Central memory CD4-positive, alpha-beta T cell (primary cell): Measurements from ENCODE around the gene SURF2.
"Not testable (repeated sequence)": the region's sequence is repeated elsewhere in the genome, so short reads cannot be mapped to it uniquely, and the experiment has no call there.

ENCODE experiments used
- DNase-seq: peaks from one replicate; pipeline ENCODE4 v3.0.0; 2022

Gene SURF2

DNA sequence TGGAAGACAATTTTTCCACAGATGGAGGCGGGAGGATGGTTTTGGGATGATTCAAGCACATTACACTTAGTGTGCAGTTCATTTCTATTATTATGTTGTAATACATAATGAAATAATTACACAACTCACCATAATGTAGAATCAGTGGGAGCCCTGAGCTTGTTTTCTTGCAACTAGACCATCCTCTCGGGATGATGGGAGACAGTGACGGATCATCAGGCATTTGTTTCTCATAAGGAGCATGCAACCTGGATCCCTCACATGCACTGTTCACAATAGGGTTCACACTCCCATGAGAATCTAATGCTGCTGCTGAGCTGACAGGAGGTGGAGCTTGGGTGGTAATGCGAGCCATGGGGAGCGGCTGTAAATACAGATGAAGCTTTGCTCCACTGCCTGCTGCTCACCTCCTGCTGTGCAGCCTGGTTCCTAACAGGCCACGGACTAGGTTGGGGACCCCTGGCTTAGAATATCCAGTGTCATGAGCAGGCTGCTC, 21.4 kb downstream of the SURF2 start:
- DNase-seq = no peak

DNA sequence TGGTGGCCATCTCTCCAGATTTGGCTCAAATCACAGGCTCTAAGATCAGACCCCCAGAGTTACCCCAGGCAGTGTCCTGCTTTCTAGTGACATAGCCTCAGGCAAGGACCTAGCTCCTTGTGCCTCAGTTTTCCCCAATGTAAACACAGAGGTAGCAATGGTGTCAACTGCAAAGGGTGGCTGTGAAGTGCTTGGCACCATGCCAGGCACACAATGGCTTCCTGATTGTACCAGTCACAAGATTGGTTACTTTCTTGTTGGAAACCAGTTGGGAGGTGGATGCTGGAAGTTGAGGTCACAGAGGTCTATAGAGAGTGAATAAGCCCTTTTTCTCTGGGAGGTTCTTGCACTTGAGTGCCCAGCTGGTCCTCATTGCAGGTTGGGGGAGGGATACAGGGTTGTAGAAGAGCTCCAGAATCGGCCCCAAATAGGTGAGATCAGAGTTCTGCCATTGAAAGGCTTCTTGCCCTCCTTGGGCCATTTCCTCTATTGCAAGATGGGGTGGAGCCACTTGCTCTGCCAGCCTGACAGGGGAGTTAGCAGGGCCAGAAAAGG, 22.1 kb downstream of the SURF2 start:
- no peak for DNase-seq

- DNase-seq = no peak
Observed at GRCh38 chr9:133379153-133380086, 23.1 kb downstream of the SURF2 start.

DNA sequence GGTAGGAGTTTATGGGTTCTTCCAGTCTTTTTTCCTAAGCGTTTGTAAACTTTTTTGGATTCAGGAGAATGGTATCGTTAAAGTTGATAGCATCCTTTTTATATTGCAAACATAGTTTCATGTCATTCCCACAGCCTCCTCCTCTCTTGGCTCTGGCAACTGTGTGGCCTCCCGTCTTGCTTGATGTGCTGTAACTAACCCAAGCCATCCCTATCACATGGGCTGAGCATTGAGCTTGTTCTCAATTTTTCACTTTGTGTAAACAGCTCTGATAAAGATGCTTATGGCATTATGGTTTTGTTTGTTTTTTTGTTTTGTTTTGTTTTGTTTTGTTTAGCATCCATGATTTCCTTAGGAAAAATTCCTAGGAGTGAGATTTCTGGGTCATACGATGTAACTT, 24.4 kb downstream of the SURF2 start:
- DNase-seq = no peak

GRCh38 chr9:133382507-133383141, 26.3 kb downstream of the SURF2 start:
- DNase-seq = no peak

- no peak for DNase-seq
Observed at GRCh38 chr9:133383438-133383837, 27.1 kb downstream of the SURF2 start.

DNA sequence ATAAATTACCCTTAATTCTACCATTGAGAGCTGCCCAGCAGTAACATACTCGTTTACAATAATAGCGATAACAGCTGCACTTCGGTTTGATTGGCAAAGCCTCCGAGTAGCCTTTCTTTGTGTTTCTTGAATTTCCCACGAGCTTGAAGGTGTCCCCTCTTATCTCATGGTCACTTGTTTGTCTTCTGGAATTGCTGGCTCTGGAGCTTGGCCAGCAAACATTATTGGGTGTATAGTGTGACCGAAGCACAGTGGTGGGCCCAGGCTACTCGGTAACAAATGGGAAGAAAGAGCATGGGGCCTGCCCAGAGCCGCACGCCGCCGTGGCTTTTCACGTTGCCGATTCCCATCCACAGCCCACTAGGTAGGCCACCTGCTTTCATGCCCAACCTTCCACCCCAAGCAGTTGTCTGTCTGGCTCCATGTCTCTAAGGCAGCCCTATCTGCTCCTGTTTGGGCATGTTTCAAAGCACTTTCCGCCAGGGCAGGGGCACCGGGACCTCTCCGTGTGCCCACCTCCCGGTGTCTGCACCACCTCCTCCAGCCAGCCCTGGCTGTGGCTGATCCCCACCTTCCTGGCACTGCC, 28.5 kb downstream of the SURF2 start:
- no peak for DNase-seq

- DNase-seq = no peak
Observed at GRCh38 chr9:133385452-133385851, 29.1 kb downstream of the SURF2 start.

DNA sequence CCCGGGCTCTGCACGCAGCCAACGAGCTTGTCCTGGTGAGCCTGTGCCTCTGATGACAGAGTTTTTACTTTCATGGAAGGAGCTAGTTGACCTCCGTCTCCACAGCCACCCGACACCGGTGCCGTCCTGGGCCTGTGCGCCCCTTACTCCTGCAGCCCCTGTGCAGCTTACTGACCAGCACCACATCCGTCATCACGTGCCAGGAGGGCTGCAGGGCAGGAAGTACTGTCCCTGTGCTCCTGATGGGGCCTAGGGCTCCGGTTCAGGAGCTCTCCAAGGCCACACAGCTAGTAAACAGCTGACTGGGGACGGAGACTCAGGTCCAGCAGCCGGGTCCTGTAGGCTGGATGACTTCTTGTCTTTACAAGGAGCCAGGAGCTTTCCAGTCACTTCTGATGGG, 30.0 kb downstream of the SURF2 start:
- DNase-seq = no peak

- no peak for DNase-seq
Observed at GRCh38 chr9:133387680-133388079, 31.3 kb downstream of the SURF2 start.

DNA sequence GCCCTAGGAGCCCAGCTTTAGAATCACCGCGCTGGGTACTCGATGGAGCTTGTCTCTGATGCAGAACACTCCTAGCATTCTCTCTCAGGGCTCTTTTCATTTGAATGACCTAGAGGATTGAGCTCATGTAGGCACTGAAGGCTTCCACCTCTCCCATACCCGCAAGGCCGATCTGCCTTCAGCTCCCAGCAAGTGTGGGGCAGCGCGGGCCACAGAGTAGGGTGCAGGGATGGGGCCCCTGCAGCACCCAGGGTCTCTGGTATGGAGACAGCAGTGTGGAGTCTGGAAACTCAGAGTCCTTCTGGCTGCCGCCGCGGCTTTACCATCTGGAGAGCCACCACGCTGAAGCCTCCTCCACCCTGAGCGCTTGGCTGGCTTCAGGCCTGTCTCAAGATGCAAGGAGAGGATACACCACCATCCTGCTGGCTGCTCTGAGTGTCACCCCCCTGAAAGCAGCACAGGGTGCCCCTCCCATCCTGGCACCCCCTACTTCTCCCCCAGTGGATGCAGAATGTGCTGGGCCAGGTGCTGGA, 32.7 kb downstream of the SURF2 start:
- DNase-seq = no peak

DNA sequence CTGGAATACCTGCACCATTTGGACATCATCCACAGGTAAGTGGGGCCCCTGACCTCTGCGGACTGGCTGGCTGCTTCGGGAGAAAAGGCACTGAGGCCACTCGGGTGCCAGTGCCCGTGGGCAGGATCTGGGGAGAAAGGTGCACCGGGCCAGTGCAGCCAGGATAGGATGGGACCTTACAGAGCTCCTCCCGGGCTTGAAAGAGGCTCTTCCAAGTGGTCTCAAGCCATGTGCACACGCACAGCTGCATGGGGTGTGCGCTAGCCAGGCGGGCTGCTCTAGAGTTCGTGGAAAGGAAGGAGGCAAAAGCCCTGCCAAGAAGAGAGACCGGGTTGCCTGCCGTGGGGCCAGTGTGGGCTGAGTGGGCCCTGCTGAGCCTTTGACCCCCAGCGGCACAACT, 33.2 kb downstream of the SURF2 start:
- no peak for DNase-seq

DNA sequence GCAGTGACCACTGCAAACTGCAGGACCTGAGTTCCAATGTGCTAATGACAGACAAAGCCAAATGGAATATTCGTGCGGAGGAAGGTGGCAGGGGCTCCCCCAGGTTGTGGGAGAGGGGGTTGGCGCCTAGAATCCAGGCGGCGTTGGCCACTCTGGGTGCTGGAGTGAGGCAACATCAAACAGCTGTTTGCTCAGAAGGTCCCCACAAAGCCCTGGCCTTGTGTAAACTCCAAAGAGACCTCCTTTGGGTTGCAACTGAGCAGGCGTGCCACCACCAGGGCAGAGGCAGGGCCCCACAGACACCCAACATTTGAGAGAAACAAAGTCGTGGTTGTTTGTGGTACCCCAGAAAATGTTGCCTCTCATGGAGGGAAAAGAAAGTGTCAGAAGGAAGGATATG, 34.4 kb downstream of the SURF2 start:
- no peak for DNase-seq

DNA sequence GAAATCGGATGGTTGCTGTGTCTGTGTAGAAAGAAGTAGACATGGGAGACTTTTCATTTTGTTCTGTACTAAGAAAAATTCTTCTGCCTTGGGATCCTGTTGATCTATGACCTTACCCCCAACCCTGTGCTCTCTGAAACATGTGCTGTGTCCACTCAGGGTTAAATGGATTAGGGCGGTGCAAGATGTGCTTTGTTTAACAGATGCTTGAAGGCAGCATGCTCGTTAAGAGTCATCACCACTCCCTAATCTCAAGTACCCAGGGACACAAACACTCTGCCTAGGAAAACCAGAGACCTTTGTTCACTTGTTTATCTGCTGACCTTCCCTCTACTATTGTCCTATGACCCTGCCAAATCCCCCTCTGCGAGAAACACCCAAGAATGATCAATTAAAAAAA, 35.1 kb downstream of the SURF2 start:
- not testable (repeated sequence) for DNase-seq

DNA sequence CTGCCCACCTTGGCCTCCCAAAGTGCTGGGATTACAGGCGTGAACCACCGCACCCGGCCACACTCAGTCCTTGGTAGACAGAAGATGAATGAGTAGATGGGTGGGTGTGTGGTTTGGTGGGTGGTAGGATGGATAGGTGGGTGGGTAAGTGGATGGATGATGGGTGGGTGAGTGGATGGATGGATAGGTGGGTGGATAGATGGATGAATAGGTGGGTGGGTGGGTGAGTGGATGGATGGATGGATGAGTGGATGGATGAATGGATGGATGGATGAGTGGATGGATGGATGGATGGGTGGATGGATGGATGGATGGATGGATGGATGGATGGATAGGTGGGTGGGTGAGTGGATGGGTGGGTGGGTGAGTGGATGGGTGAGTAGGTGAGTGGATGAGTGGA, 36.0 kb downstream of the SURF2 start:
- not testable (repeated sequence) for DNase-seq

GRCh38 chr9:133393399-133393798, 37.0 kb downstream of the SURF2 start:
- DNase-seq = no peak

DNA sequence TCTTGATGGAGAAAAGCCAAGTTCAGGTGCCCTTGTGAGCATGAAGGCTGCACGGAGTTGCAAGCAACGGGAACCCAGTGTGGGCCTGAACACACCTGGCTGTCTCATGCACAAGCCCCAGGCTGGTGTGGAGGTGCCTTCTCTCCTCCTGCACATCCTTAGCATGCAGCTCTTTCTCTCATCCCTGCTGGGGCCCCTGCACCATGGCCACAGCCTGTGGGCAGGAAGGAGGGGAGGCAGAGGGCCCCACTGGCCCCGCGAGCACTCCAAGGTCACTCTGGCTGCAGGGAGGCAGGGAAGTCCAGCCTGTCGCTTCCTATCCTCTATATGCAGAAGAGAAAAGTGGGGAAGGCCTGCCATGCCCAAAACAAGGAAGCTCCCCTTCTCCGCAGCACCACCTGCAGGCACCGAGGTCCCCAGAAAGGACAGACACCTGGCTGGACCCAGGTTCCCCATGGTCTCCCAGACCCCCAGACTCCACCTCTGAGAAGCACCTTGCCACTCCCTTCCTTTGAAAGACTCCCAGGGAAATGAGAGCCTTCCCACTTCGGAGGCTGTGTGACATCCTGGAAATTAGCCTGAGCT, 38.4 kb downstream of the SURF2 start:
- DNase-seq = no peak

DNA sequence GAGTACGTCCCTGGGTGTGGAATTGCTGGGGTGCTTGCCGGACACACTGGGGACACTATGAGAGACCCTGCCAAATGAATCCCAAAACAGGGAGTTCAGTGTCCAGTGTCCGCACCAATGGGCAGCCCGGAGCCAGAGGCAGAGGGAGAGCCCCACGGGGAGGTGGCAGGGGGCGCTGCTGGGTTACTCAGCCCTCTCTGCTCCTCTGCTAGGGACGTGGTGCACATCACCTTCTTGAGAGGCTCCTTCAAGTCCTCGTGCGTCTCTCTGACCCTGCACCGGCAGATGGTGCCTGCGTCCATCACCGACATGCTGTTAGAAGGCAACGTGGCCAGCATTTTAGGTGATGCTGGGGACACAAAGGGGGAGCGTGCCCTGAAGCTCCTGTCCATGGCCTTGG, 40.6 kb downstream of the SURF2 start:
- no peak for DNase-seq

- no peak for DNase-seq
Observed at GRCh38 chr9:133397370-133397769, 41.0 kb downstream of the SURF2 start.

DNA sequence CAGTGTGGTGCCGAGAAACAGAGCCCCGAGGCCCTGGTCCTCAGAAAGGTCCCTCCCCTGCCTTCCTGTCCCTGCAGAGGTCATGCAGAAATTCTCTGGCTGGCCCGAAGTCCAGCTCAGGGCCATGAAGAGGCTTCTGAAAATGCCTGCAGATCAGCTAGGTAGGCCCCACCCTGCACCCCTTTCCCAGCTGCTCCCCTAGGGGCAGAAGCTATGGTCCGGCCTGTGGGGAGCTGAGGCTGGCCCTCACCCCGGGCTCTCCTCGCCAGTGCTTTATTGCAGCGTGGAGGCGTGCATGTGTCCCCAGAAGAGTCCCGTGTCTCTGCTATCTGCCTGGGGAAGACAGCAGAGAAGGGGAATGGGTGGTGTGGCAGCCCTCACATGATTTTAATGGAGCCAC, 41.5 kb downstream of the SURF2 start:
- DNase-seq = no peak

DNA sequence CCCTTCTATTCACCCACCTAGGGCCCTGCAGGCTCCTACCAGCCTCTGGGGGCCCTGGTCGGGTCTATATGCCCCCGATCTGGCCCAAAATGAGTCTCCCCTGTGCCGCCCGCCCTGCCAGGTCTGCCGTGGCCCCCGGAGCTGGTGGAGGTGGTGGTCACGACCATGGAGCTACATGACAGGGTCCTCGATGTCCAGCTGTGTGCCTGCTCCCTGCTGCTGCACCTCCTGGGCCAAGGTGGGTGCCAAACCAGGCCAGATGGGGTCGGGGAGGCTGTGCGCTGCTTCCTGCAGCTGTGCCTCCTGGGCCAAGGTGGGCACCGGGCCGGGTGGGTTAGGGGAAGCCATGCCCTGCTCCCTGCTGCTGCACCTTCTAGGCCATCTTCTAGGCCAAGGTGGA, 43.9 kb downstream of the SURF2 start:
- DNase-seq = no peak

DNA sequence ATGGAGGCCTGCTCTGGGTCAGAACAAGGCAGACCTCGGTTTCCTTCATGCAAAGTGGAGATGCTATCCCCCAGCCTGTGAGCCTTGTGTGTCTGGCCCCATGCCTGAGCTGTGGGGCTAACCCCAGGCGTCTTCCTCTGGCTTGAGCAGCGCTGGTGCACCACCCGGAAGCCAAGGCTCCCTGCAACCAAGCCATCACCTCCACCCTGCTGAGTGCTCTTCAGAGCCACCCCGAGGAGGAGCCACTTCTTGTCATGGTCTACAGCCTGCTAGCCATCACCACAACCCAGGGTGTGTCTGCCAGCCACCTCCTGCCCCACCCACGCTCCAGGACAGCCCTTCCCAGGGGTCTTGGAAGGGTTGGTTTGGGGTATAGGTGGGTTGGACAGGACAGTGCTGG, 45.2 kb downstream of the SURF2 start:
- no peak for DNase-seq

DNA sequence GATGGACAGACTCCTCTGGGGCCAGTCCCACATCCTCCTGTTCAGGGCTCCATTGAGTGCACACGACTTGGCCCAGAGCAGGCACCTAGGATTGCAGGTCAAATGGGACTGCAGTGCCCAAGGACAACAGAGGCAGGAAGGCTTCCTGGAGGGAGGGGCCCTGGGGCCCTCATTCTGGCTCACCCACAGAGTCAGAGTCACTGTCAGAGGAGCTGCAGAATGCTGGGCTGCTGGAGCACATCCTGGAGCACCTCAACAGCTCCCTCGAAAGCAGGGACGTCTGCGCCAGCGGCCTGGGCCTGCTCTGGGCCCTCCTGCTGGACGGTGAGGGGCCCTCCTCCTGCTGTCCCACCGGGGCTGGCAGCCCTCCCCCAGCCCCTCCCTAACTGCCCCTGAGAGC, 46.3 kb downstream of the SURF2 start:
- no peak for DNase-seq
